HL-60 (cell line): Measurements from ENCODE around the gene MSH2.

Experiments used
- CTCF ChIP-seq: IDR thresholded peaks from one replicate; pipeline ENCODE4 v1.5.1; 2011; ENCODE audit warnings: low read length, control low read depth, inconsistent platforms; ENCODE audit not compliant: insufficient read depth
- GABPA ChIP-seq: IDR thresholded peaks from 2 replicates; pipeline ENCODE4 v1.6.1; 2012; ENCODE audit warnings: low read depth
- POLR2AphosphoS5 ChIP-seq: IDR thresholded peaks from 2 replicates; pipeline ENCODE4 v1.6.1; 2012; ENCODE audit warnings: low read depth
- SPI1 ChIP-seq: IDR thresholded peaks from 2 replicates; pipeline ENCODE4 v1.6.1; 2012; ENCODE audit warnings: low read depth, mild to moderate bottlenecking, borderline replicate concordance
- TF ChIP-seq, protein P1 (sequence below): IDR thresholded peaks from 2 replicates; pipeline ENCODE4 v1.6.1; 2012; ENCODE audit warnings: low read depth; ENCODE audit not compliant: insufficient replicate concordance

GRCh38 chr2:47506024-47506423 is 103.1 kb downstream of the MSH2 start:
- TF ChIP-seq CTCF (no peak), POLR2AphosphoS5 (no peak), SPI1 (no peak), GABPA (no peak)
- TF ChIP-seq, protein P1, sequence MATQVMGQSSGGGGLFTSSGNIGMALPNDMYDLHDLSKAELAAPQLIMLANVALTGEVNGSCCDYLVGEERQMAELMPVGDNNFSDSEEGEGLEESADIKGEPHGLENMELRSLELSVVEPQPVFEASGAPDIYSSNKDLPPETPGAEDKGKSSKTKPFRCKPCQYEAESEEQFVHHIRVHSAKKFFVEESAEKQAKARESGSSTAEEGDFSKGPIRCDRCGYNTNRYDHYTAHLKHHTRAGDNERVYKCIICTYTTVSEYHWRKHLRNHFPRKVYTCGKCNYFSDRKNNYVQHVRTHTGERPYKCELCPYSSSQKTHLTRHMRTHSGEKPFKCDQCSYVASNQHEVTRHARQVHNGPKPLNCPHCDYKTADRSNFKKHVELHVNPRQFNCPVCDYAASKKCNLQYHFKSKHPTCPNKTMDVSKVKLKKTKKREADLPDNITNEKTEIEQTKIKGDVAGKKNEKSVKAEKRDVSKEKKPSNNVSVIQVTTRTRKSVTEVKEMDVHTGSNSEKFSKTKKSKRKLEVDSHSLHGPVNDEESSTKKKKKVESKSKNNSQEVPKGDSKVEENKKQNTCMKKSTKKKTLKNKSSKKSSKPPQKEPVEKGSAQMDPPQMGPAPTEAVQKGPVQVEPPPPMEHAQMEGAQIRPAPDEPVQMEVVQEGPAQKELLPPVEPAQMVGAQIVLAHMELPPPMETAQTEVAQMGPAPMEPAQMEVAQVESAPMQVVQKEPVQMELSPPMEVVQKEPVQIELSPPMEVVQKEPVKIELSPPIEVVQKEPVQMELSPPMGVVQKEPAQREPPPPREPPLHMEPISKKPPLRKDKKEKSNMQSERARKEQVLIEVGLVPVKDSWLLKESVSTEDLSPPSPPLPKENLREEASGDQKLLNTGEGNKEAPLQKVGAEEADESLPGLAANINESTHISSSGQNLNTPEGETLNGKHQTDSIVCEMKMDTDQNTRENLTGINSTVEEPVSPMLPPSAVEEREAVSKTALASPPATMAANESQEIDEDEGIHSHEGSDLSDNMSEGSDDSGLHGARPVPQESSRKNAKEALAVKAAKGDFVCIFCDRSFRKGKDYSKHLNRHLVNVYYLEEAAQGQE, result no peak
